ENCODE measurements around the gene PLPP1.

PLPP1 gene

DNA sequence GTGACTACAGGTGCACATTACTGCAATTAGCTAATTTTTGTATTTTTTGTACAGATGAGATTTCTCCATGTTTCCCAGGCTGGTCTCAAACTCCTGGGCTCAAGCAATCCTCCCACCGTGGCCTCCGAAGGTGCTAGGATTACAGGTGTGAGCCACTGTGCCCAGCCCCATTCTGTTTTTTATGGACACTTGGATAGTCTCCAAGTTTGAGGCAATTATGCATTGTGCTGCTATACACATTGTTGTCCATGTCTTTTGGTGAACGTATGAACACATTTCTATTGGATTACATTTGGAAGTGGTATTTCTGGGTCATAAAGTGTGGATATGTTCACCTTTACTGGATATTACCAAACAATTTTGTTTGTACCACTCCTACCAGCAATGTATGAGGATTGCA lies 22.4 kb upstream of the PLPP1 start:
- Histone ChIP-seq H3K9ac (ENCODE audit: low read length) (no peak overlapping the region), H2BK5ac (ENCODE audit: low read depth, low read length, poor library complexity, severe bottlenecking) (no peak overlapping the region), H2AFZ (ENCODE audit: low read depth, low read length) (no peak overlapping the region), H2BK15ac (ENCODE audit: low read depth, poor library complexity, severe bottlenecking) (no peak overlapping the region), H3K9me3 (ENCODE audit: control insufficient read depth, low read length) (no peaks in the 10 kb centered on the region), H4K8ac (ENCODE audit: low read length) (no peak overlapping the region), H3K79me1 (replicated peaks; ENCODE audit: low read length, poor library complexity, severe bottlenecking) (no peaks in the 10 kb centered on the region), H3K4me2 (ENCODE audit: low read length, poor library complexity, severe bottlenecking) (no peak overlapping the region), H3K27ac (ENCODE audit: low read length, poor library complexity, severe bottlenecking) (no peak overlapping the region), H4K91ac (ENCODE audit: low read length) (no peak overlapping the region), H3K18ac (ENCODE audit: low read depth in 1 of 2, low read length in 2 of 2) (no peak overlapping the region), H2BK120ac (ENCODE audit: low read depth, low read length) (no peak overlapping the region), H3K4me3 (ENCODE audit: insufficient read depth in 1 of 2, low read depth in 1 of 2, low read length in 2 of 2) (no peak overlapping the region), H2BK12ac (ENCODE audit: low read length in 2 of 2) (no peak overlapping the region), H3K23ac (ENCODE audit: low read length in 2 of 2) (no peak overlapping the region), H3K36me3 (ENCODE audit: control insufficient read depth in 1 of 2, insufficient read depth in 2 of 2, low read depth in 1 of 2, low read length in 2 of 2) (no peaks in the 10 kb centered on the region), H2AK5ac (ENCODE audit: low read length, severe bottlenecking) (no peak overlapping the region), H3K4ac (ENCODE audit: low read depth in 1 of 2, low read length in 2 of 2) (no peak overlapping the region), H3K4me1 (ENCODE audit: control insufficient read depth, insufficient read depth, low read depth, low read length) (no peaks in the 10 kb centered on the region), H3K14ac (ENCODE audit: low read length in 2 of 2) (no peak overlapping the region), H3K27me3 (ENCODE audit: control insufficient read depth in 1 of 2, insufficient read depth in 1 of 2, low read length in 2 of 2) (no peaks in the 10 kb centered on the region)
- no peak for DNase-seq
- 90% methylated on average over 3 of the region's 3 CpGs for WGBS

GRCh38 chr5:55554585-55555202 lies 19.9 kb upstream of the PLPP1 start:
- Histone ChIP-seq H3K4ac (ENCODE audit: low read depth in 1 of 2, low read length in 2 of 2) (no peak overlapping the region), H2BK120ac (ENCODE audit: low read depth, low read length) (no peak overlapping the region), H3K23ac (ENCODE audit: low read length in 2 of 2) (no peak overlapping the region), H3K79me1 (replicated peaks; ENCODE audit: low read length, poor library complexity, severe bottlenecking) (no peaks in the 10 kb centered on the region), H2AFZ (ENCODE audit: low read depth, low read length) (no peak overlapping the region), H2AK5ac (ENCODE audit: low read length, severe bottlenecking) (no peak overlapping the region), H3K4me2 (ENCODE audit: low read length, poor library complexity, severe bottlenecking) (no peak overlapping the region), H2BK12ac (ENCODE audit: low read length in 2 of 2) (no peak overlapping the region), H3K27me3 (ENCODE audit: control insufficient read depth in 1 of 2, insufficient read depth in 1 of 2, low read length in 2 of 2) (no peaks in the 10 kb centered on the region), H2BK15ac (ENCODE audit: low read depth, poor library complexity, severe bottlenecking) (no peak overlapping the region), H3K27ac (ENCODE audit: low read length, poor library complexity, severe bottlenecking) (no peak overlapping the region), H3K18ac (ENCODE audit: low read depth in 1 of 2, low read length in 2 of 2) (no peak overlapping the region), H3K36me3 (ENCODE audit: control insufficient read depth in 1 of 2, insufficient read depth in 2 of 2, low read depth in 1 of 2, low read length in 2 of 2) (no peaks in the 10 kb centered on the region), H3K9ac (ENCODE audit: low read length) (no peak overlapping the region), H3K4me1 (ENCODE audit: control insufficient read depth, insufficient read depth, low read depth, low read length) (no peaks in the 10 kb centered on the region), H2BK5ac (ENCODE audit: low read depth, low read length, poor library complexity, severe bottlenecking) (no peak overlapping the region), H4K8ac (ENCODE audit: low read length) (no peak overlapping the region), H4K91ac (ENCODE audit: low read length) (no peak overlapping the region), H3K4me3 (ENCODE audit: insufficient read depth in 1 of 2, low read depth in 1 of 2, low read length in 2 of 2) (no peak overlapping the region), H3K9me3 (ENCODE audit: control insufficient read depth, low read length) (no peaks in the 10 kb centered on the region), H3K14ac (ENCODE audit: low read length in 2 of 2) (no peak overlapping the region)
- no peak for DNase-seq
- no CpG with 5 or more reads among the region's 2 CpGs for WGBS

DNA sequence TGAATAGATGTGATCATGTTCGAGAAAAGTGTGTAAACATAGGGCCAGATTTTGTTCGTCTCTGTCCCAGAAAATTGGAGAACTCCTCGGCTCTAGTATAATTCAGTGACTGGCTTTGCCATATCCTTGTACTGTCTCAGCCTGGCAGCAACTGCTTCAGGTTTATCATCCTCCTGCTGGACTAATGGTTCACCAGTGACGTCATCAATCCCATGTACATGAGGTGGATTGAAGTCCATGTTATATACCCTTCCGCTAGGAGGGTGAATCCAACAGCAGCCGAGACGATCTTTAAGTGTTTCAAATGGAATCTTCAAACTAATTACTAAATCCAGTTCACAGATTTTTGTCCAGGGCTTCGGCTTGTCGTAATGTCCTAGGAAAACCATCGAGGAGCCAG lies 17.1 kb upstream of the PLPP1 start:
- Histone ChIP-seq H3K36me3 (ENCODE audit: control insufficient read depth in 1 of 2, insufficient read depth in 2 of 2, low read depth in 1 of 2, low read length in 2 of 2) (no peaks in the 10 kb centered on the region), H4K91ac (ENCODE audit: low read length) (no peak overlapping the region), H3K79me1 (replicated peaks; ENCODE audit: low read length, poor library complexity, severe bottlenecking) (no peaks in the 10 kb centered on the region), H3K18ac (ENCODE audit: low read depth in 1 of 2, low read length in 2 of 2) (no peak overlapping the region), H3K4me1 (ENCODE audit: control insufficient read depth, insufficient read depth, low read depth, low read length) (no peaks in the 10 kb centered on the region), H3K23ac (ENCODE audit: low read length in 2 of 2) (no peak overlapping the region), H3K27me3 (ENCODE audit: control insufficient read depth in 1 of 2, insufficient read depth in 1 of 2, low read length in 2 of 2) (no peaks in the 10 kb centered on the region), H3K4ac (ENCODE audit: low read depth in 1 of 2, low read length in 2 of 2) (no peak overlapping the region), H2AFZ (ENCODE audit: low read depth, low read length) (no peak overlapping the region), H2BK12ac (ENCODE audit: low read length in 2 of 2) (no peak overlapping the region), H2BK15ac (ENCODE audit: low read depth, poor library complexity, severe bottlenecking) (no peak overlapping the region), H2AK5ac (ENCODE audit: low read length, severe bottlenecking) (no peak overlapping the region), H3K4me2 (ENCODE audit: low read length, poor library complexity, severe bottlenecking) (no peak overlapping the region), H2BK120ac (ENCODE audit: low read depth, low read length) (no peak overlapping the region), H3K4me3 (ENCODE audit: insufficient read depth in 1 of 2, low read depth in 1 of 2, low read length in 2 of 2) (no peak overlapping the region), H3K9me3 (ENCODE audit: control insufficient read depth, low read length) (no peaks in the 10 kb centered on the region), H4K8ac (ENCODE audit: low read length) (no peak overlapping the region), H3K9ac (ENCODE audit: low read length) (no peak overlapping the region), H2BK5ac (ENCODE audit: low read depth, low read length, poor library complexity, severe bottlenecking) (no peak overlapping the region), H3K27ac (ENCODE audit: low read length, poor library complexity, severe bottlenecking) (no peak overlapping the region), H3K14ac (ENCODE audit: low read length in 2 of 2) (no peak overlapping the region)
- WGBS = 95% methylated on average over 10 of the region's 10 CpGs
- no peak for DNase-seq

GRCh38 chr5:55551358-55551757 lies 16.6 kb upstream of the PLPP1 start:
- no peak overlapping the region for H2BK5ac ChIP-seq (ENCODE audit: low read depth, low read length, poor library complexity, severe bottlenecking)
- H2AK5ac ChIP-seq (ENCODE audit: low read length, severe bottlenecking) = no peak overlapping the region
- H3K4me1 ChIP-seq (ENCODE audit: control insufficient read depth, insufficient read depth, low read depth, low read length) = no peaks in the 10 kb centered on the region
- H3K79me1 ChIP-seq (replicated peaks; ENCODE audit: low read length, poor library complexity, severe bottlenecking) = no peaks in the 10 kb centered on the region
- 96% methylated on average over 7 of the region's 7 CpGs for WGBS
- H3K23ac ChIP-seq (ENCODE audit: low read length in 2 of 2) = no peak overlapping the region
- no peaks in the 10 kb centered on the region for H3K36me3 ChIP-seq (ENCODE audit: control insufficient read depth in 1 of 2, insufficient read depth in 2 of 2, low read depth in 1 of 2, low read length in 2 of 2)
- no peak overlapping the region for H3K14ac ChIP-seq (ENCODE audit: low read length in 2 of 2)
- no peak overlapping the region for H3K9ac ChIP-seq (ENCODE audit: low read length)
- H4K8ac ChIP-seq (ENCODE audit: low read length) = no peak overlapping the region
- H3K9me3 ChIP-seq (ENCODE audit: control insufficient read depth, low read length) = no peaks in the 10 kb centered on the region
- H3K4me3 ChIP-seq (ENCODE audit: insufficient read depth in 1 of 2, low read depth in 1 of 2, low read length in 2 of 2) = no peak overlapping the region
- no peak overlapping the region for H2BK15ac ChIP-seq (ENCODE audit: low read depth, poor library complexity, severe bottlenecking)
- H4K91ac ChIP-seq (ENCODE audit: low read length) = no peak overlapping the region
- H3K4ac ChIP-seq (ENCODE audit: low read depth in 1 of 2, low read length in 2 of 2) = no peak overlapping the region
- DNase-seq = no peak
- H3K18ac ChIP-seq (ENCODE audit: low read depth in 1 of 2, low read length in 2 of 2) = no peak overlapping the region
- H2AFZ ChIP-seq (ENCODE audit: low read depth, low read length) = no peak overlapping the region
- H3K27ac ChIP-seq (ENCODE audit: low read length, poor library complexity, severe bottlenecking) = no peak overlapping the region
- H2BK12ac ChIP-seq (ENCODE audit: low read length in 2 of 2) = peak overlapping the region in 1 of 2 experiments; percentile 24
- no peaks in the 10 kb centered on the region for H3K27me3 ChIP-seq (ENCODE audit: control insufficient read depth in 1 of 2, insufficient read depth in 1 of 2, low read length in 2 of 2)
- no peak overlapping the region for H2BK120ac ChIP-seq (ENCODE audit: low read depth, low read length)
- H3K4me2 ChIP-seq (ENCODE audit: low read length, poor library complexity, severe bottlenecking) = no peak overlapping the region

Measured in mesenchymal stem cell (in vitro differentiated cells and primary cell).